Hepatocyte (in vitro differentiated cells): ENCODE measurements around the gene PSAPL1.

Source experiments
- CTCF ChIP-seq: fragments of 200-600 bp; sonication (generic); IDR thresholded peaks from 2 replicates; pipeline ENCODE4 v1.5.1; 2016; ENCODE audit warnings: antibody characterized with exemption, mild to moderate bottlenecking; ENCODE audit not compliant: poor library complexity
- EZH2 ChIP-seq: fragments of 200-600 bp; sonication (generic); IDR thresholded peaks from 2 replicates; pipeline ENCODE4 v1.6.1; 2016; ENCODE audit warnings: antibody characterized with exemption, mild to moderate bottlenecking, borderline replicate concordance

GRCh38 chr4:7434766-7435150, at the start of gene PSAPL1:
- no peak for TF ChIP-seq CTCF
- no peak for TF ChIP-seq EZH2
